Liver (tissue), 3 donors: ENCODE measurements around the gene ARL13A.

Experiments used
- CTCF ChIP-seq: fragments of 150-350 bp; IDR thresholded peaks from 2 replicates; pipeline ENCODE4 v1.5.1; 2017; ENCODE audit warnings: improper control_type of control experiment, low read depth, low read length; ENCODE audit not compliant: missing input control
- FOXA1 ChIP-seq: IDR thresholded peaks from 2 replicates; pipeline ENCODE4 v1.6.1; 2016; ENCODE audit warnings: antibody characterized with exemption
- MAX ChIP-seq: IDR thresholded peaks from 2 replicates; pipeline ENCODE4 v1.6.1; 2016; ENCODE audit warnings: antibody characterized with exemption
- REST ChIP-seq: IDR thresholded peaks from 2 replicates; pipeline ENCODE4 v1.6.1; 2016; ENCODE audit warnings: antibody characterized with exemption, mild to moderate bottlenecking
- RXRA ChIP-seq, 2 donors: IDR thresholded peaks; 2 replicates each; pipeline ENCODE4 v1.6.1; 2017 to 2018; ENCODE audit warnings: antibody characterized with exemption in 2 of 2, mild to moderate bottlenecking in 1 of 2
- TAF1 ChIP-seq: conservative IDR thresholded peaks from 2 replicates; pipeline ENCODE4 v1.6.1; 2016; ENCODE audit warnings: antibody characterized with exemption, mild to moderate bottlenecking
- YY1 ChIP-seq: IDR thresholded peaks from 2 replicates; pipeline ENCODE4 v1.6.1; 2016; ENCODE audit warnings: antibody characterized with exemption, mild to moderate bottlenecking
- ZBTB33 ChIP-seq: IDR thresholded peaks from 2 replicates; pipeline ENCODE4 v1.6.1; 2016; ENCODE audit warnings: antibody characterized with exemption
- donor health status: healthy.
- donor health status: healthy.

- TF ChIP-seq CTCF: no peak
- no peak for TF ChIP-seq MAX
- TF ChIP-seq RXRA (IDR thresholded peaks at IDR 0.05): no peak
- TF ChIP-seq TAF1: no peak
- TF ChIP-seq YY1: no peak
- TF ChIP-seq FOXA1: no peak
- no peak for TF ChIP-seq ZBTB33
- TF ChIP-seq REST: no peak
These were observed at the start of gene ARL13A for GRCh38 chrX:100969408-100969807.
